A549 (cell line): ENCODE measurements around the gene EPB41L4A. TPM values are rescaled to one million over a fixed set of nuclear protein-coding genes. Genes with fewer than 3 reads are reported as not detected.

Source experiments
- ATAC-seq, 2 experiments: fragments of 200-7000 bp in 1 of 2; fragments of >200 bp in 1 of 2; cut with Nextera tagmentation in 1 of 2; cut with Tn5 transposase in 1 of 2; 3 replicates each; pipeline versions ENCODE4 v1.8.0 to v1.9.1; 2018 to 2020; ENCODE audit warnings: mild to moderate bottlenecking in 1 of 2, moderate library complexity in 1 of 2
- CTCF ChIA-PET: fragments of 300-600 bp; sonication (Branson Sonifier 250); formaldehyde crosslinking; extraction: SDS; loops from one replicate; lab custom pipeline; 2021; ENCODE audit warnings: antibody characterized with exemption, inconsistent platforms; lab: Yijun Ruan, JAX
- POLR2A ChIA-PET: fragments of 350-600 bp; formaldehyde crosslinking; extraction: SDS; loops from one replicate; lab custom pipeline; 2021; ENCODE audit warnings: antibody characterized with exemption, inconsistent platforms; lab: Yijun Ruan, JAX
- DNase-seq, 2 experiments: peaks; one replicate each; pipeline versions ENCODE4 v3.0.0 to v3.0.0-alpha.2; 2011 to 2016; ENCODE audit warnings: low read depth in 1 of 2, low spot score in 1 of 2
- FAIRE-seq: peaks from 2 replicates; lab custom pipeline; 2011; peaks lifted over from hg19 to GRCh38; lab: Jason Lieb, UNC
- H3K27ac ChIP-seq, 2 experiments: fragments of >200 bp; sonication (Bioruptor Twin); formaldehyde crosslinking; 3 replicates each; pipeline ENCODE4 v1.5.1; 2016 to 2017
- H3K4me1 ChIP-seq: fragments of >200 bp; sonication (Bioruptor Twin); formaldehyde crosslinking; 3 replicates; pipeline ENCODE4 v1.6.1; 2016
- H3K4me2 ChIP-seq: fragments of >200 bp; sonication (Bioruptor Twin); formaldehyde crosslinking; 3 replicates; pipeline ENCODE4 v1.6.1; 2016
- H3K4me3 ChIP-seq: fragments of >200 bp; sonication (Bioruptor Twin); formaldehyde crosslinking; 3 replicates; pipeline ENCODE4 v1.5.1; 2016
- H3K9me3 ChIP-seq: fragments of >200 bp; sonication (Bioruptor Twin); formaldehyde crosslinking; 3 replicates; pipeline ENCODE4 v1.6.1; 2016
- CBX2 ChIP-seq: fragments of 200-600 bp; sonication (generic); IDR thresholded peaks from 2 replicates; pipeline ENCODE4 v1.6.1; 2016; ENCODE audit warnings: low read depth, mild to moderate bottlenecking, borderline replicate concordance
- CBX8 ChIP-seq: fragments of 200-600 bp; sonication (generic); IDR thresholded peaks from 2 replicates; pipeline ENCODE4 v1.6.1; 2016
- CHD2 ChIP-seq: fragments of 150-350 bp; IDR thresholded peaks from 2 replicates; pipeline ENCODE4 v1.6.1; 2014; ENCODE audit warnings: low read length; ENCODE audit not compliant: partially characterized antibody
- CHD4 ChIP-seq: fragments of 200-600 bp; sonication (generic); IDR thresholded peaks from 2 replicates; pipeline ENCODE4 v1.6.1; 2016; ENCODE audit warnings: antibody characterized with exemption, mild to moderate bottlenecking, borderline replicate concordance
- E2F6 ChIP-seq: IDR thresholded peaks from 2 replicates; pipeline ENCODE4 v1.6.1; 2012; ENCODE audit warnings: low read depth, borderline replicate concordance
- EP300 ChIP-seq, 2 experiments: fragments of >200 bp; sonication (Bioruptor Twin); formaldehyde crosslinking; IDR thresholded peaks; 2 replicates in 1 of 2; 3 replicates in 1 of 2; pipeline ENCODE4 v1.6.1; 2016 to 2017
- ESRRA ChIP-seq: fragments of 150-350 bp; IDR thresholded peaks from 2 replicates; pipeline ENCODE4 v1.6.1; 2014; ENCODE audit warnings: mild to moderate bottlenecking, low read length, borderline replicate concordance
- FOSB ChIP-seq: fragments of 250-450 bp; sonication (Bioruptor Pico); IDR thresholded peaks from 2 replicates; pipeline ENCODE4 v1.5.0; 2020; ENCODE audit warnings: mild to moderate bottlenecking, moderate library complexity
- HDAC2 ChIP-seq: fragments of 200-600 bp; sonication (generic); IDR thresholded peaks from 2 replicates; pipeline ENCODE4 v1.6.1; 2016
- HEYL ChIP-seq: fragments of 250-450 bp; sonication (Bioruptor Pico); IDR thresholded peaks from 2 replicates; pipeline ENCODE4 v1.8.0; 2021; ENCODE audit warnings: mild to moderate bottlenecking, moderate library complexity
- HMGXB4 ChIP-seq: fragments of 250-450 bp; sonication (Bioruptor Pico); IDR thresholded peaks from 2 replicates; pipeline ENCODE4 v1.5.0; 2021; ENCODE audit warnings: mild to moderate bottlenecking, moderate library complexity, borderline replicate concordance
- HOXB13 ChIP-seq: fragments of 250-450 bp; sonication (Bioruptor Pico); IDR thresholded peaks from 2 replicates; pipeline ENCODE4 v1.5.0; 2020; ENCODE audit warnings: low read depth, mild to moderate bottlenecking, moderate library complexity
- HOXB5 ChIP-seq: fragments of 250-450 bp; sonication (Bioruptor Pico); IDR thresholded peaks from 2 replicates; pipeline ENCODE4 v1.5.0; 2020; ENCODE audit warnings: mild to moderate bottlenecking, moderate library complexity
- JUN ChIP-seq, 2 experiments: fragments of >200 bp; sonication (Bioruptor Twin); formaldehyde crosslinking; IDR thresholded peaks; 2 replicates in 1 of 2; 3 replicates in 1 of 2; pipeline ENCODE4 v1.6.1; 2016 to 2017
- JUNB ChIP-seq: fragments of >200 bp; sonication (Bioruptor Twin); formaldehyde crosslinking; IDR thresholded peaks from 2 replicates; pipeline ENCODE4 v1.6.1; 2016
- KDM5A ChIP-seq: fragments of 200-600 bp; sonication (generic); IDR thresholded peaks from 2 replicates; pipeline ENCODE4 v1.6.1; 2016; ENCODE audit warnings: antibody characterized with exemption, mild to moderate bottlenecking
- MAFK ChIP-seq: fragments of 450-650 bp; IDR thresholded peaks from 2 replicates; pipeline ENCODE4 v1.6.1; 2014; ENCODE audit not compliant: partially characterized antibody
- MAX ChIP-seq: IDR thresholded peaks from 2 replicates; pipeline ENCODE4 v1.6.1; 2012
- PHF8 ChIP-seq: fragments of 200-600 bp; sonication (generic); IDR thresholded peaks from 2 replicates; pipeline ENCODE4 v1.6.1; 2016; ENCODE audit warnings: low read depth, mild to moderate bottlenecking, antibody characterized with exemption, moderate library complexity, borderline replicate concordance
- POLR2AphosphoS2 ChIP-seq: conservative IDR thresholded peaks from 2 replicates; pipeline ENCODE4 v1.6.1; 2012; ENCODE audit warnings: low read length, improper control_type of control experiment, inconsistent platforms
- RARB ChIP-seq: fragments of 250-450 bp; sonication (Bioruptor Pico); IDR thresholded peaks from 2 replicates; pipeline ENCODE4 v1.8.0; 2021; ENCODE audit warnings: mild to moderate bottlenecking, moderate library complexity
- RCOR1 ChIP-seq: fragments of 150-350 bp; IDR thresholded peaks from 2 replicates; pipeline ENCODE4 v1.6.1; 2014; ENCODE audit warnings: antibody characterized with exemption, low read length, low read depth
- RFX5 ChIP-seq: fragments of 450-650 bp; IDR thresholded peaks from 2 replicates; pipeline ENCODE4 v1.7.1; 2014; ENCODE audit warnings: antibody characterized with exemption, mild to moderate bottlenecking, moderate library complexity
- RNF2 ChIP-seq: fragments of 200-600 bp; sonication (generic); IDR thresholded peaks from 2 replicates; pipeline ENCODE4 v1.6.1; 2016; ENCODE audit warnings: low read depth, mild to moderate bottlenecking, antibody characterized with exemption, moderate library complexity, borderline replicate concordance
- SREBF2 ChIP-seq: fragments of 450-650 bp; IDR thresholded peaks from 2 replicates; pipeline ENCODE4 v1.6.1; 2014; ENCODE audit warnings: mild to moderate bottlenecking, moderate library complexity
- TFCP2L1 ChIP-seq: fragments of 250-450 bp; sonication (Bioruptor Pico); IDR thresholded peaks from 2 replicates; pipeline ENCODE4 v1.5.0; 2021; ENCODE audit warnings: mild to moderate bottlenecking
- TP53 ChIP-seq: fragments of 250-450 bp; sonication (Bioruptor Pico); IDR thresholded peaks from 2 replicates; pipeline ENCODE4 v1.5.0; 2021; ENCODE audit warnings: mild to moderate bottlenecking, moderate library complexity
- ZC3H11A ChIP-seq: fragments of 450-650 bp; IDR thresholded peaks from 2 replicates; pipeline ENCODE4 v1.6.1; 2014; ENCODE audit warnings: antibody characterized with exemption, mild to moderate bottlenecking
- ZNF302 ChIP-seq: fragments of 250-450 bp; sonication (Bioruptor Pico); IDR thresholded peaks from 2 replicates; pipeline ENCODE4 v1.9.0; 2021; ENCODE audit warnings: inconsistent platforms, mild to moderate bottlenecking, moderate library complexity
- ZSCAN20 ChIP-seq: fragments of 250-450 bp; sonication (Bioruptor Pico); IDR thresholded peaks from 2 replicates; pipeline ENCODE4 v1.8.0; 2022; ENCODE audit warnings: mild to moderate bottlenecking, moderate library complexity
- WGBS: methylation state at CpG from one replicate; pipeline ENCODE4 v1.1.6; 2017; ENCODE audit errors: missing lambda C conversion rate; 5-methylcytosine and 5-hydroxymethylcytosine counted together
- polyA plus RNA-seq, 4 experiments: library from polyadenylated mRNA; depleted of rRNA in 3 of 4; stranded (reverse); fragments of >200 nt; fragmentation: RNase III in 1 of 4; extraction: RNeasy Plus Mini Kit Qiagen cat#74134 plus additional on column Dnase treatment in 1 of 4; gene quantifications; 2 replicates in 3 of 4; 3 replicates in 1 of 4; pipeline ENCODE4 v1.2.3, GENCODE V29; 2011 to 2017

The EPB41L4A gene
- polyA plus RNA-seq, 2 of the 4 experiments (the other 2 are of a cell fraction): 1.3 to 4.4 TPM

GRCh38 chr5:112382886-112383285 lies 36.2 kb downstream of the EPB41L4A start:
- Histone ChIP-seq H3K4me3 (no peak overlapping the region), H3K4me2 (no peak overlapping the region), H3K27ac (no peak overlapping the region), H3K9me3 (no peaks in the 10 kb centered on the region), H3K4me1 (no peaks in the 10 kb centered on the region)
- TF ChIP-seq HEYL (CRISPR knock-in tag) (no peak), E2F6 (no peak), POLR2AphosphoS2 (no peak), TP53 (no peak), PHF8 (no peak), ZNF302 (CRISPR knock-in tag) (no peak), ZSCAN20 (no peak), RARB (CRISPR knock-in tag) (no peak), HDAC2 (no peak), KDM5A (no peak), RFX5 (no peak), TFCP2L1 (CRISPR knock-in tag) (no peak), CHD4 (no peak), EP300 (IDR thresholded peaks at IDR 0.05) (no peak), HOXB13 (CRISPR knock-in tag) (no peak)
- CTCF ChIA-PET: no interaction called here
- DNase-seq (no peak), FAIRE-seq (no peak), ATAC-seq (no peak)
- WGBS: 22% methylated on average over 2 of the region's 2 CpGs
- POLR2A ChIA-PET: no interaction called here

- H3K4me1 ChIP-seq: no peaks in the 10 kb centered on the region
- 48% methylated on average over 3 of the region's 3 CpGs for WGBS
- TF ChIP-seq RCOR1: no peak
- no peak for TF ChIP-seq JUNB
- TF ChIP-seq KDM5A: no peak
- TF ChIP-seq ZC3H11A: no peak
- no peak for TF ChIP-seq ESRRA
- no peak for TF ChIP-seq ZSCAN20
- no peak for TF ChIP-seq CBX2
- POLR2A ChIA-PET: no interaction called here
- no peak for ATAC-seq
- no peak for DNase-seq
- no peak for FAIRE-seq
- no peak overlapping the region for H3K4me2 ChIP-seq
- no peaks in the 10 kb centered on the region for H3K9me3 ChIP-seq
- H3K27ac ChIP-seq: no peak overlapping the region
- no peak overlapping the region for H3K4me3 ChIP-seq
- CTCF ChIA-PET: no interaction called here
Observed at GRCh38 chr5:112381521-112381920, 37.6 kb downstream of the EPB41L4A start.

GRCh38 chr5:112379542-112380325 lies 39.3 kb downstream of the EPB41L4A start:
- ChIA-PET POLR2A (no interaction called here), CTCF (no interaction called here)
- 37% methylated on average over 5 of the region's 5 CpGs for WGBS
- no peak for TF ChIP-seq RFX5
- TF ChIP-seq HEYL (CRISPR knock-in tag): no peak
- TF ChIP-seq ESRRA: no peak
- TF ChIP-seq CHD2: no peak
- no peak for TF ChIP-seq RARB (CRISPR knock-in tag)
- no peaks in the 10 kb centered on the region for H3K4me1 ChIP-seq
- FAIRE-seq: no peak
- no peak for ATAC-seq
- no peaks in the 10 kb centered on the region for H3K9me3 ChIP-seq
- no peak for DNase-seq
- H3K27ac ChIP-seq: no peak overlapping the region
- H3K4me2 ChIP-seq: no peak overlapping the region
- H3K4me3 ChIP-seq: no peak overlapping the region

GRCh38 chr5:112374818-112375217 lies 44.3 kb downstream of the EPB41L4A start:
- Histone ChIP-seq H3K4me1 (no peaks in the 10 kb centered on the region), H3K4me3 (no peak overlapping the region), H3K27ac (no peak overlapping the region), H3K4me2 (no peak overlapping the region), H3K9me3 (no peaks in the 10 kb centered on the region)
- CTCF ChIA-PET: interaction anchor here (0.8 to 1.0 kb wide), 2 partner anchors 10 to 123 kb away, joined by 3 to 5 read pairs; no protein-coding TSS in a partner anchor
- POLR2A ChIA-PET: no interaction called here
- FAIRE-seq (no peak), ATAC-seq (peak in 1 of 2 experiments; percentile 30; a peak in 1 of 6 replicates), DNase-seq (no peak)
- WGBS: 44% methylated on average over 4 of the region's 4 CpGs
- TF ChIP-seq MAFK: no peak
- TF ChIP-seq FOSB (CRISPR knock-in tag): no peak
- TF ChIP-seq CHD4: no peak
- TF ChIP-seq RFX5: no peak
- no peak for TF ChIP-seq CBX8
- TF ChIP-seq JUN (IDR thresholded peaks at IDR 0.05): no peak
- TF ChIP-seq HMGXB4 (CRISPR knock-in tag): no peak
- no peak for TF ChIP-seq ESRRA
- TF ChIP-seq EP300 (IDR thresholded peaks at IDR 0.05): no peak
- TF ChIP-seq RARB (CRISPR knock-in tag): no peak
- no peak for TF ChIP-seq RNF2
- TF ChIP-seq TFCP2L1 (CRISPR knock-in tag): no peak
- TF ChIP-seq ZC3H11A: no peak
- no peak for TF ChIP-seq MAX
- no peak for TF ChIP-seq HOXB5
- TF ChIP-seq SREBF2: no peak
- TF ChIP-seq RCOR1: no peak
